Keratinocyte (primary cell): ENCODE measurements around the gene ELAVL1. TPM values are rescaled to one million over a fixed set of nuclear protein-coding genes. Genes with fewer than 3 reads are reported as not detected.

Source experiments
- DNase-seq: peaks from one replicate; pipeline ENCODE4 v3.0.0-alpha.2; 2011; ENCODE audit warnings: low read depth, missing footprints, low spot score
- FAIRE-seq: peaks from 2 replicates; lab custom pipeline; 2011; peaks lifted over from hg19 to GRCh38; lab: Jason Lieb, UNC
- H2AFZ ChIP-seq: 2 replicates; pipeline ENCODE4 v1.6.0; 2012; ENCODE audit warnings: low read length, control low read depth, inconsistent platforms; ENCODE audit not compliant: control insufficient read depth
- H3K27ac ChIP-seq: 2 replicates; pipeline ENCODE4 v1.5.1; 2011; ENCODE audit warnings: low read length; ENCODE audit not compliant: control insufficient read depth, insufficient read depth
- H3K27me3 ChIP-seq: 3 replicates; pipeline ENCODE4 v1.6.0; 2011; ENCODE audit warnings: low read length; ENCODE audit not compliant: control insufficient read depth, insufficient read depth; ENCODE audit errors: extremely low read depth
- H3K36me3 ChIP-seq, 2 experiments: 2 replicates in 1 of 2; 3 replicates in 1 of 2; pipeline ENCODE4 v1.5.1; 2011; ENCODE audit warnings: low read length in 2 of 2, mild to moderate bottlenecking in 1 of 2; ENCODE audit not compliant: control insufficient read depth in 2 of 2, insufficient read depth in 2 of 2; ENCODE audit errors: extremely low read depth in 1 of 2
- H3K4me1 ChIP-seq: 3 replicates; pipeline ENCODE4 v1.5.1; 2011; ENCODE audit warnings: low read length; ENCODE audit not compliant: control insufficient read depth, insufficient read depth; ENCODE audit errors: extremely low read depth
- H3K4me2 ChIP-seq: 3 replicates; pipeline ENCODE4 v1.6.0; 2011; ENCODE audit warnings: low read depth, low read length; ENCODE audit not compliant: control insufficient read depth, insufficient read depth; ENCODE audit errors: extremely low read depth
- H3K4me3 ChIP-seq, 3 experiments: fragments of 200-600 bp in 1 of 3; sonication (generic) in 1 of 3; 2 replicates in 2 of 3; 3 replicates in 1 of 3; pipeline ENCODE4 v1.5.1; 2011 to 2016; ENCODE audit warnings: low read length in 3 of 3, mild to moderate bottlenecking in 3 of 3, control low read depth in 2 of 3, inconsistent platforms in 1 of 3, low read depth in 1 of 3, mixed read lengths in 1 of 3, mixed run types in 1 of 3, moderate library complexity in 1 of 3; ENCODE audit not compliant: control insufficient read depth in 2 of 3, insufficient read depth in 2 of 3; ENCODE audit errors: extremely low read depth in 1 of 3
- H3K79me2 ChIP-seq: 2 replicates; pipeline ENCODE4 v1.6.0; 2012; ENCODE audit warnings: low read length; ENCODE audit not compliant: control insufficient read depth, insufficient read depth
- H3K9ac ChIP-seq: 3 replicates; pipeline ENCODE4 v1.6.0; 2011; ENCODE audit warnings: low read length; ENCODE audit not compliant: control insufficient read depth, insufficient read depth; ENCODE audit errors: extremely low read depth
- H3K9me1 ChIP-seq: 3 replicates; pipeline ENCODE4 v1.6.0; 2011; ENCODE audit warnings: low read length; ENCODE audit not compliant: control insufficient read depth, insufficient read depth; ENCODE audit errors: extremely low read depth
- H3K9me3 ChIP-seq: 2 replicates; pipeline ENCODE4 v1.5.1; 2012; ENCODE audit warnings: low read depth, low read length; ENCODE audit not compliant: control insufficient read depth
- H4K20me1 ChIP-seq: 3 replicates; pipeline ENCODE4 v1.6.0; 2011; ENCODE audit warnings: low read length; ENCODE audit not compliant: control insufficient read depth, insufficient read depth; ENCODE audit errors: extremely low read depth
- CTCF ChIP-seq, 3 experiments: IDR thresholded peaks in 1 of 3; conservative IDR thresholded peaks in 1 of 3; optimal IDR thresholded peaks in 1 of 3; 2 replicates in 2 of 3; 3 replicates in 1 of 3; pipeline versions ENCODE3 to v1.5.1; 2011; ENCODE audit warnings: low read length in 3 of 3, mild to moderate bottlenecking in 3 of 3, moderate library complexity in 2 of 3, control low read depth in 1 of 3, inconsistent platforms in 1 of 3; ENCODE audit not compliant: insufficient read depth in 2 of 3; ENCODE audit errors: extremely low read depth in 1 of 3
- EZH2 ChIP-seq: IDR thresholded peaks from one replicate; pipeline ENCODE4 v1.6.1; 2012; ENCODE audit warnings: inconsistent platforms, mild to moderate bottlenecking, low read length, moderate library complexity
- dilution Hi-C: fragments of 300-500 bp; cut with MboI; formaldehyde crosslinking; loops from one replicate; pipeline ENCODE4 v1.7.0; 2020; ENCODE audit warnings: low sequenced_read_pairs; ENCODE audit not compliant: extremely low pct_ligation_motif_present
- polyA plus RNA-seq, 5 experiments: library from polyadenylated mRNA; depleted of rRNA in 3 of 5; stranded (reverse) in 3 of 5; stranded (forward) in 1 of 5; unstranded in 1 of 5; fragments of >200 nt; gene quantifications; 1 replicate in 1 of 5; 2 replicates in 3 of 5; 3 replicates in 1 of 5; pipeline versions ENCODE4 v1.2.1 to v1.2.3, GENCODE V29; 2011 to 2012; ENCODE audit warnings: missing spikeins in 2 of 5, low read depth in 1 of 5, low replicate concordance in 1 of 5

The ELAVL1 gene
- polyA plus RNA-seq, 1 donor (not counting 4 experiments of a cell fraction or from before 2014, with no cell fraction given) = 46.9 TPM

DNA sequence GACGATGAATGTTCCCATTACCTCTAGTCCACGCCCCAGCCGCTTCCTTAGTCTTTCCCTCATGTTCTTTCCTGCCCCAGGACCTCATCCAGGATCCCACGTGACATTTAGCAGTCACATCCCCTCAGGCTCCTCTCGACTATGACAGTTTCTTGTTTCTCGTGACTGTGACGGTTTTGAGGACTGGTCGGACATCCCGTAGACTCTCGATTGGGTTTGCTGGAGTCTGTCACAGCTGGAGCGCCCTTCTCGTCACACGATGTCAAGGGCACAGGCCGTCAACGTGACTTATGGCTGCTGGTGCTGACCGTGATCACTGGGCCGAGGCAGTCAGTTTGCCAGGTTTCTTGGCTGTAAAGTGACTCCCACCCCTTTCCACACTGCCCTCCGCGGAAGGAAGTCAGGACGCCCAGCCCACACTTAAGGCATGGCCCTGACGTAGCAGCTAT lies 22.8 kb downstream of the ELAVL1 start:
- DNase-seq (no peak), FAIRE-seq (peak; percentile 72)
- dilution Hi-C loops = no loop called here
- no peak overlapping the region for H3K9ac ChIP-seq
- TF ChIP-seq CTCF (optimal IDR thresholded peaks at IDR 0.05 in 1 of 3, IDR thresholded peaks at IDR 0.05 in 1 of 3, conservative IDR thresholded peaks at IDR 0.05 in 1 of 3; ENCODE audit: extremely low read depth in 1 of 3, insufficient read depth in 2 of 3, low read length in 3 of 3) = no peak
- no peak for TF ChIP-seq EZH2
- H4K20me1 ChIP-seq = peaks cover 42% of the 10 kb centered on the region
- H3K27me3 ChIP-seq = no peaks in the 10 kb centered on the region
- H3K79me2 ChIP-seq = peaks cover 67% of the 10 kb centered on the region
- H3K9me3 ChIP-seq = no peaks in the 10 kb centered on the region
- H3K4me2 ChIP-seq = peak overlapping the region; percentile 8
- H3K4me3 ChIP-seq = no peak overlapping the region
- peak overlapping the region; percentile 63 for H3K27ac ChIP-seq
- H2AFZ ChIP-seq = no peak overlapping the region
- H3K36me3 ChIP-seq = peaks cover 29 to 38% of the 10 kb centered on the region in 2 experiments
- H3K9me1 ChIP-seq = peaks cover 5% of the 10 kb centered on the region
- peaks cover 50% of the 10 kb centered on the region for H3K4me1 ChIP-seq

DNA sequence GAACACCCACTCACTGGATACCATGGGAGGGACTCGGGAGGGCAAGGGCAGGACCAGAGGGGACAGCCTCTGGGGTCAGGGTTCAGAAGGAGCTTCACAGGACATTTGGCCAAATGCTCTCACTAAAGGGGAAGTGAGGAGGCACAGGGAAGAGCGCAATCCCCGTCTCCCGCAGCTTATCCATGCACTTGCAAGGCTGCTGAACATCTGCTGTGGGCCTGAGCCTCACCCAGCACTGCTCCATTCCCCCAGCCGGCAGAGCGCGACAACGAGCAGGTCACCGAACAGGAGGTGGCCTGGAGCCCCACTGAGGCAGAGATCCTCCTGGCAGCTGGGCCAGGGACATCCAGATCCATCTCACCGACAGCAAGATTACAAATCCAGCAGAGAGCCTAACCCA lies 23.3 kb downstream of the ELAVL1 start:
- dilution Hi-C loops = no loop called here
- DNase-seq (no peak), FAIRE-seq (no peak)
- Histone ChIP-seq H3K79me2 (peaks cover 67% of the 10 kb centered on the region), H3K9me3 (no peaks in the 10 kb centered on the region), H3K4me1 (peaks cover 44% of the 10 kb centered on the region), H3K9ac (no peak overlapping the region), H4K20me1 (peaks cover 40% of the 10 kb centered on the region), H3K27ac (peak overlapping the region; percentile 63), H3K4me2 (peak overlapping the region; percentile 8), H3K9me1 (peaks cover 2% of the 10 kb centered on the region), H3K36me3 (peaks cover 30 to 40% of the 10 kb centered on the region in 2 experiments), H3K27me3 (no peaks in the 10 kb centered on the region), H3K4me3 (no peak overlapping the region), H2AFZ (no peak overlapping the region)
- TF ChIP-seq CTCF (optimal IDR thresholded peaks at IDR 0.05 in 1 of 3, IDR thresholded peaks at IDR 0.05 in 1 of 3, conservative IDR thresholded peaks at IDR 0.05 in 1 of 3; ENCODE audit: extremely low read depth in 1 of 3, insufficient read depth in 2 of 3, low read length in 3 of 3) (no peak), EZH2 (no peak)
